NAMALWA (cell line): ENCODE data around the gene NLGN1.

ENCODE experiments used
- DNase-seq: peaks from one replicate; pipeline ENCODE4 v3.0.0-alpha.2; 2015; ENCODE audit warnings: low spot score

The NLGN1 gene

GRCh38 chr3:174335324-174335723 lies 937.8 kb downstream of the NLGN1 start:
- no peak for DNase-seq

- no peak for DNase-seq
Measured at GRCh38 chr3:174335910-174336309, 938.4 kb downstream of the NLGN1 start.
